Measurements from ENCODE around the gene STK38L. TPM values are rescaled to one million over a fixed set of nuclear protein-coding genes. Genes with fewer than 3 reads are reported as not detected.

Gene STK38L
- total RNA-seq, 1 experiment from 2014 or later = 25.2 TPM

- no TSS peak for BruUV-seq (replicated peaks)
- intact Hi-C loops (cut with micrococcal nuclease; ENCODE audit: unreplicated experiment) (loop anchor here (5.0 kb wide), 3 partner anchors 167 to 292 kb away; no protein-coding TSS in a partner anchor), in situ Hi-C loops (cut with HindIII; ENCODE audit: low pct_unique_long_range_greater_than_20kb, low sequenced_read_pairs) (no loop called here)
- TF ChIP-seq POLR2AphosphoS5 (IDR thresholded peaks at IDR 0.05; ENCODE audit: low read depth, low read length) (no peak), TCF7L2 (IDR thresholded peaks at IDR 0.05; ENCODE audit: low read depth, low read length) (no peak), SIN3A (IDR thresholded peaks at IDR 0.05; ENCODE audit: borderline replicate concordance, insufficient read depth, low read depth, low read length) (no peak), CTCF (IDR thresholded peaks at IDR 0.05) (no peak), REST (IDR thresholded peaks at IDR 0.05; ENCODE audit: insufficient read depth in 1 of 2, low read depth in 2 of 2, low read length in 1 of 2) (no peak)
- H3K4me1 ChIP-seq (ENCODE audit: control insufficient read depth, insufficient read depth, low read length) = no peaks in the 10 kb centered on the region
- no peaks in the 10 kb centered on the region for H3K9me3 ChIP-seq (ENCODE audit: control insufficient read depth, insufficient read depth, low read depth, low read length)
- DNase-seq (ENCODE audit: low read depth, low spot score) (no peak), ATAC-seq (no peak)
- no peak overlapping the region for H3K4me3 ChIP-seq (ENCODE audit: low read depth in 2 of 2, low read length in 2 of 2)
- POLR2A ChIA-PET = no interaction called here
- H3K36me3 ChIP-seq (ENCODE audit: control insufficient read depth, insufficient read depth, low read length) = peaks cover 8% of the 10 kb centered on the region
- CTCF ChIA-PET = no interaction called here
- no peaks in the 10 kb centered on the region for H3K27me3 ChIP-seq (ENCODE audit: control insufficient read depth, insufficient read depth, low read length)
- no peak overlapping the region for H3K27ac ChIP-seq (ENCODE audit: low read length)
Measured at GRCh38 chr12:27309293-27309994, 65.4 kb downstream of the STK38L start.

GRCh38 chr12:27309995-27310315 lies 65.9 kb downstream of the STK38L start:
- no peaks in the 10 kb centered on the region for H3K27me3 ChIP-seq (ENCODE audit: control insufficient read depth, insufficient read depth, low read length)
- intact Hi-C loops (cut with micrococcal nuclease; ENCODE audit: unreplicated experiment) (loop anchor here (5.0 kb wide), 3 partner anchors 168 to 293 kb away; no protein-coding TSS in a partner anchor), in situ Hi-C loops (cut with HindIII; ENCODE audit: low pct_unique_long_range_greater_than_20kb, low sequenced_read_pairs) (no loop called here)
- POLR2A ChIA-PET = no interaction called here
- H3K4me1 ChIP-seq (ENCODE audit: control insufficient read depth, insufficient read depth, low read length) = no peaks in the 10 kb centered on the region
- H3K4me3 ChIP-seq (ENCODE audit: low read depth in 2 of 2, low read length in 2 of 2) = no peak overlapping the region
- CTCF ChIA-PET = no interaction called here
- TF ChIP-seq CTCF (IDR thresholded peaks at IDR 0.05) = no peak
- TF ChIP-seq POLR2AphosphoS5 (IDR thresholded peaks at IDR 0.05; ENCODE audit: low read depth, low read length) = no peak
- TF ChIP-seq TCF7L2 (IDR thresholded peaks at IDR 0.05; ENCODE audit: low read depth, low read length) = no peak
- TF ChIP-seq SIN3A (IDR thresholded peaks at IDR 0.05; ENCODE audit: borderline replicate concordance, insufficient read depth, low read depth, low read length) = no peak
- TF ChIP-seq REST (IDR thresholded peaks at IDR 0.05; ENCODE audit: insufficient read depth in 1 of 2, low read depth in 2 of 2, low read length in 1 of 2) = no peak
- H3K36me3 ChIP-seq (ENCODE audit: control insufficient read depth, insufficient read depth, low read length) = peaks cover 8% of the 10 kb centered on the region
- no peak overlapping the region for H3K27ac ChIP-seq (ENCODE audit: low read length)
- no TSS peak for BruUV-seq (replicated peaks)
- DNase-seq (ENCODE audit: low read depth, low spot score) (no peak), ATAC-seq (no peak)
- no peaks in the 10 kb centered on the region for H3K9me3 ChIP-seq (ENCODE audit: control insufficient read depth, insufficient read depth, low read depth, low read length)
